ENCODE results near the gene XCL1. TPM values are rescaled to one million over a fixed set of nuclear protein-coding genes. Genes with fewer than 3 reads are reported as not detected.
"Not testable (repeated sequence)": the region's sequence is repeated elsewhere in the genome, so short reads cannot be mapped to it uniquely, and the experiment has no call there.

Gene XCL1, protein sequence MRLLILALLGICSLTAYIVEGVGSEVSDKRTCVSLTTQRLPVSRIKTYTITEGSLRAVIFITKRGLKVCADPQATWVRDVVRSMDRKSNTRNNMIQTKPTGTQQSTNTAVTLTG
- not detected in 2 replicates for total RNA-seq

DNA sequence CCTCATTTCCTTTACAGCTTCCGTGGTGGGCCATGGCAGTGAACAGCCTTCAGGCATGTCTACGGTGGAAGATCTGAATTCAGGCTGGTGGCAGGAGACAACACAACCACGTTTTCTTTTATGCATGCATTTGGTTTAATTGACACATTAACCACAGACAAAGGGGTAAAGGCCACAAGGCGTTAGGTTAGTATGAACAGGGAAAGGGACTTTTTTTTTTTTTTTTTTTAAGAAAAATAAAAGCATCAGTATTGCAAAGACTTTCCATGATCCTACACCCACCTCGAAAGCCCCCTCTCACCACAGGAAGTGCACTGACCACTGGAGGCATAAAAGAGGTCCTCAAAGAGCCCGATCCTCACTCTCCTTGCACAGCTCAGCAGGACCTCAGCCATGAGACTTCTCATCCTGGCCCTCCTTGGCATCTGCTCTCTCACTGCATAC, at the start of gene XCL1:
XCL1 (plus strand) TSS at position 361 of the 444 bp plus-strand sequence; CDS start at position 394, 33 bp downstream.
- not testable (repeated sequence) for H3K4me1 ChIP-seq (ENCODE audit: insufficient read depth, low read length); DNase-seq (ENCODE audit: insufficient read length, low spot score, missing footprints); H3K36me3 ChIP-seq (ENCODE audit: insufficient read depth, low read length); H3K4me2 ChIP-seq (ENCODE audit: insufficient read depth, low read length); H3K9me3 ChIP-seq (ENCODE audit: low read depth, low read length); H3K79me2 ChIP-seq (ENCODE audit: insufficient read depth, low read length); H3K27me3 ChIP-seq (ENCODE audit: insufficient read depth, low read length); H4K20me1 ChIP-seq (ENCODE audit: insufficient read depth, low read length); H2AFZ ChIP-seq (ENCODE audit: low read length); H3K27ac ChIP-seq (ENCODE audit: low read depth, low read length); H3K4me3 ChIP-seq (ENCODE audit: insufficient read depth, low read length)

DNA sequence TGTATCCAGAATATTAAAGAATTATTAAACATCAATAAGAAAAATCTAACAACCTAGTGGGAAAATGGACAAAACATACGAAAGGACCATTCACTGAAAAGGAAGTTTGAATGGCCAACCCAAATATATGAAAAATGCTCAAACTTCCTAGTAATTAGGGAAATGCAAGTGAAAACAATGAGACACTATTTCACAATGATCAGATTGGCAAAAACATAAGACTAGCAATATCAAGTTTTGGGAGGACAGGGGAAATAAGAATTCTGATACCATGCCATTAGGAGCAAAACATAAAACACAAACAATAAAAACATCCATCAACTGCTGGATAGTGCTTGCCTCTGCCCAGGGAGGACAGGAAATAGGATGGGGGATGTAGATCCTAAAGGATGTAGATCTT, 46.9 kb upstream of the XCL1 start:
- TF ChIP-seq, protein P1, sequence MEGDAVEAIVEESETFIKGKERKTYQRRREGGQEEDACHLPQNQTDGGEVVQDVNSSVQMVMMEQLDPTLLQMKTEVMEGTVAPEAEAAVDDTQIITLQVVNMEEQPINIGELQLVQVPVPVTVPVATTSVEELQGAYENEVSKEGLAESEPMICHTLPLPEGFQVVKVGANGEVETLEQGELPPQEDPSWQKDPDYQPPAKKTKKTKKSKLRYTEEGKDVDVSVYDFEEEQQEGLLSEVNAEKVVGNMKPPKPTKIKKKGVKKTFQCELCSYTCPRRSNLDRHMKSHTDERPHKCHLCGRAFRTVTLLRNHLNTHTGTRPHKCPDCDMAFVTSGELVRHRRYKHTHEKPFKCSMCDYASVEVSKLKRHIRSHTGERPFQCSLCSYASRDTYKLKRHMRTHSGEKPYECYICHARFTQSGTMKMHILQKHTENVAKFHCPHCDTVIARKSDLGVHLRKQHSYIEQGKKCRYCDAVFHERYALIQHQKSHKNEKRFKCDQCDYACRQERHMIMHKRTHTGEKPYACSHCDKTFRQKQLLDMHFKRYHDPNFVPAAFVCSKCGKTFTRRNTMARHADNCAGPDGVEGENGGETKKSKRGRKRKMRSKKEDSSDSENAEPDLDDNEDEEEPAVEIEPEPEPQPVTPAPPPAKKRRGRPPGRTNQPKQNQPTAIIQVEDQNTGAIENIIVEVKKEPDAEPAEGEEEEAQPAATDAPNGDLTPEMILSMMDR (IDR thresholded peaks at IDR 0.05; ENCODE audit: extremely low read depth, low read depth, low read length) = no peak
- Histone ChIP-seq H3K27me3 (ENCODE audit: insufficient read depth, low read length) (no peaks in the 10 kb centered on the region), H4K20me1 (ENCODE audit: insufficient read depth, low read length) (no peaks in the 10 kb centered on the region), H3K79me2 (ENCODE audit: insufficient read depth, low read length) (no peaks in the 10 kb centered on the region), H3K36me3 (ENCODE audit: insufficient read depth, low read length) (no peaks in the 10 kb centered on the region), H3K4me1 (ENCODE audit: insufficient read depth, low read length) (no peaks in the 10 kb centered on the region), H3K27ac (ENCODE audit: low read depth, low read length) (no peak overlapping the region), H3K9me3 (ENCODE audit: low read depth, low read length) (no peaks in the 10 kb centered on the region), H3K4me2 (ENCODE audit: insufficient read depth, low read length) (no peak overlapping the region), H3K4me3 (ENCODE audit: insufficient read depth, low read length) (no peak overlapping the region), H2AFZ (ENCODE audit: low read length) (no peak overlapping the region)
- DNase-seq (ENCODE audit: insufficient read length, low spot score, missing footprints) = no peak

DNA sequence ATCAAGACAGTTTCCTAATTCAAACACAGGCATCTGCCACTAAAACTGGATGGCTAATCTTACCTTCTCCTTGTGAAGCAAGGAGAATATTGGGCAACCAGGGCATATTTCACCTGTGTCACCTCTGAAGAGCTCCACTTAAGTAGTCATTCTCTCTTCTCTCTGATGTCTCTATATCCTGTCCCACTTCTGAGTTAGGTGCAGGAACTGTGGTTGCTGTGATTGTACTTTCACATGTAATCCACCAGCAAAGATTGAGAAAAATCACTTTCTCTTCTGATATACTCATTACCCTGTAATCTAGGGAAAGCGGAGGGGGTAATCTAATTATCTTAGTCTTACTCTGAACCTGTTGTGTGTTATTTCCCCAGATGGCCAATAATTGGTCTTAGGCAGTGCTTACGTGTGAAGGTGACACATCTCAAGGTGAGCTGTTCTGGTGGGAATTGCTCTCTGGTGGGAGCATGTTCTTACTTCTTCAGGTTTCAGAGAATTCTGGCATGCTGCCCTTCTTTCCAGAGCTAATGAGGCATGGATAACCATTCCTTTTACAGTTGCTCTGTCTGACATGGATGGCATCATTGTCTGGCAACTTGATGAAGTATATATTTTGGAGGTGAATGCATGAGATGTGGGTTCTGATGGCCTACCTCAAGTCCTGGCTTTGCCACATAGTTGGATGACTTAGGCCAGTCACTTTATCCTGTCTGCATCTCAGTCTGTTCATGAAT, 44.6 kb upstream of the XCL1 start:
- H3K4me1 ChIP-seq (ENCODE audit: insufficient read depth, low read length) = no peaks in the 10 kb centered on the region
- no peak for DNase-seq (ENCODE audit: insufficient read length, low spot score, missing footprints)
- no peak overlapping the region for H3K4me2 ChIP-seq (ENCODE audit: insufficient read depth, low read length)
- no peaks in the 10 kb centered on the region for H3K79me2 ChIP-seq (ENCODE audit: insufficient read depth, low read length)
- TF ChIP-seq, protein P1 (IDR thresholded peaks at IDR 0.05; ENCODE audit: extremely low read depth, low read depth, low read length) = no peak
- H3K36me3 ChIP-seq (ENCODE audit: insufficient read depth, low read length) = no peaks in the 10 kb centered on the region
- no peak overlapping the region for H3K27ac ChIP-seq (ENCODE audit: low read depth, low read length)
- no peaks in the 10 kb centered on the region for H3K27me3 ChIP-seq (ENCODE audit: insufficient read depth, low read length)
- no peaks in the 10 kb centered on the region for H3K9me3 ChIP-seq (ENCODE audit: low read depth, low read length)
- H2AFZ ChIP-seq (ENCODE audit: low read length) = no peak overlapping the region
- no peaks in the 10 kb centered on the region for H4K20me1 ChIP-seq (ENCODE audit: insufficient read depth, low read length)
- no peak overlapping the region for H3K4me3 ChIP-seq (ENCODE audit: insufficient read depth, low read length)

DNA sequence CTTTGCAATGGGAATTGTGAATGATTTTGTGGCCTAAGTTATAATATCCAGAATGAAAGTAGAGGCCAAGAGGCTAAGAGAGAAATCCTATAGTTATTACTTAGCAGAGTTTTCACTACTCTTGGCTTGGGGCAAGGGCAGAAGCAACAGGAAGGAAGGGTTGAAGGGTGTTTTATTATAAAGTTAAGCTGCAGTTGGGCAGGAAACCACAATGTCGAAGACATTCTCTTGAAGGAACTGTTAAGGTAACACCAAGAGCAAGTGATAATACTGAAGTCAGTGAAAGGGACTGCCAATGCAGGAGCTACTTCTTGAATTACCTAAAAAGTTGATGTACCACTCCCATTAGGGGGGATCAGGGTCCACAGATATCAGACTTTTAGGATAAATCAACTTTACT, 40.9 kb upstream of the XCL1 start:
- H3K27me3 ChIP-seq (ENCODE audit: insufficient read depth, low read length) = no peaks in the 10 kb centered on the region
- no peaks in the 10 kb centered on the region for H3K36me3 ChIP-seq (ENCODE audit: insufficient read depth, low read length)
- H3K9me3 ChIP-seq (ENCODE audit: low read depth, low read length) = no peaks in the 10 kb centered on the region
- no peaks in the 10 kb centered on the region for H3K79me2 ChIP-seq (ENCODE audit: insufficient read depth, low read length)
- no peak overlapping the region for H3K4me3 ChIP-seq (ENCODE audit: insufficient read depth, low read length)
- TF ChIP-seq, protein P1 (IDR thresholded peaks at IDR 0.05; ENCODE audit: extremely low read depth, low read depth, low read length) = no peak
- no peak overlapping the region for H3K27ac ChIP-seq (ENCODE audit: low read depth, low read length)
- H3K4me2 ChIP-seq (ENCODE audit: insufficient read depth, low read length) = no peak overlapping the region
- no peaks in the 10 kb centered on the region for H3K4me1 ChIP-seq (ENCODE audit: insufficient read depth, low read length)
- DNase-seq (ENCODE audit: insufficient read length, low spot score, missing footprints) = no peak
- no peak overlapping the region for H2AFZ ChIP-seq (ENCODE audit: low read length)
- H4K20me1 ChIP-seq (ENCODE audit: insufficient read depth, low read length) = no peaks in the 10 kb centered on the region

DNA sequence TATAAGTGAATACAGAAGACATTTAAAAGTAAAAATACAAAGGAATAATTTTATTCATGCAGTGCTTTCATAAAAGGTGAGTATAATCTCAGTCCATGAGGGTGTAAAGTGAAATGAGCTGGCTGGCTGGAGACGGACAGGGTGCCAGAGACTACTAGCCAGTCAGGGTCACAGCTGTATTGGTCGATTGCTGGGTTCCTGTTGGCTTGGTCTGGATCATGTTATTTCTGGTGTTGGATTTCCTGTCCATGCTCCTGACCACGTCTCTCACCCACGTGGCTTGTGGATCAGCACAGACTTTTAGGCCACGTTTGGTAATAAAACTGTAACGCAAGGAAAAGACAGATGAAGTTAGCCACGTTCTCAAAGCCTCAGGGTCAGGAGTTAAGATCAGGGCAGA, 35.6 kb upstream of the XCL1 start:
- not testable (repeated sequence) for DNase-seq (ENCODE audit: insufficient read length, low spot score, missing footprints); H2AFZ ChIP-seq (ENCODE audit: low read length); H3K27ac ChIP-seq (ENCODE audit: low read depth, low read length); H3K27me3 ChIP-seq (ENCODE audit: insufficient read depth, low read length); H3K4me1 ChIP-seq (ENCODE audit: insufficient read depth, low read length); H3K79me2 ChIP-seq (ENCODE audit: insufficient read depth, low read length); H3K4me2 ChIP-seq (ENCODE audit: insufficient read depth, low read length); H3K4me3 ChIP-seq (ENCODE audit: insufficient read depth, low read length); H4K20me1 ChIP-seq (ENCODE audit: insufficient read depth, low read length); H3K9me3 ChIP-seq (ENCODE audit: low read depth, low read length); H3K36me3 ChIP-seq (ENCODE audit: insufficient read depth, low read length)

DNA sequence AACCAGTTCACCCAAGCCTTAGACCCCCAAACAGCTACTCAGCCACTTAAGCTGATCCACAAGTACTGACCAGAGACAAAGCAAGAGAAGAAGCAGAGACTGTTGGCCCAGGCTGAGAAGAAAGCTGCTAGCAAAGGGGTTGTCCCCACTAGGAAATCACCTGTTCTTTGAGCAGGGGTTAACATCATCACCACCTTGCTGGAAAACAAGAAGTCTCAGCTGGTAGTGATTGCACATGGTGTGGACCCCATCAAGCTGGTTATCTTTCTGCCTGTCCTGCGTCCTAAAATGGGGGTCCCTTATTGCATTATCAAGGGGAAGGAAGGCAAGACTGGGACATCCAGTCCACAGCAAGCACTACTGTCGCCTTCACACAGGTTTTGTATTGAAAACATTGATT, 33.4 kb upstream of the XCL1 start:
- not testable (repeated sequence) for H3K79me2 ChIP-seq (ENCODE audit: insufficient read depth, low read length); H3K27me3 ChIP-seq (ENCODE audit: insufficient read depth, low read length); H3K27ac ChIP-seq (ENCODE audit: low read depth, low read length); H3K9me3 ChIP-seq (ENCODE audit: low read depth, low read length); DNase-seq (ENCODE audit: insufficient read length, low spot score, missing footprints); H3K4me1 ChIP-seq (ENCODE audit: insufficient read depth, low read length); H3K4me3 ChIP-seq (ENCODE audit: insufficient read depth, low read length); H3K4me2 ChIP-seq (ENCODE audit: insufficient read depth, low read length); H4K20me1 ChIP-seq (ENCODE audit: insufficient read depth, low read length); H3K36me3 ChIP-seq (ENCODE audit: insufficient read depth, low read length); H2AFZ ChIP-seq (ENCODE audit: low read length)
